ENCODE measurements around the gene GBE1. TPM values are rescaled to one million over a fixed set of nuclear protein-coding genes. Genes with fewer than 3 reads are reported as not detected.
A peak's percentile ranks its signal among the peaks of the same experiment; 100 is the strongest.
"Not testable (repeated sequence)": the region's sequence is repeated elsewhere in the genome, so short reads cannot be mapped to it uniquely, and the experiment has no call there.

GBE1 gene
- 10 to 100 TPM; 59.0 to 82.7 TPM for total RNA-seq
- long read RNA-seq, transcript GBE1-201 (16 exons, 3,461 nt) = major isoform, 293 of 319 reads
- long read RNA-seq, partial matches to known transcripts = 13 of 319 reads
- long read RNA-seq, other reads (novel, unspliced or antisense) = 13 of 319 reads

- intact Hi-C loops (cut with DNase I) = no loop called here
Measured at GRCh38 chr3:81760924-81761903, at the start of gene GBE1. TSS of gene GBE1 (minus strand) at chr3:81761645. CDS start at chr3:81761517, 128 bp downstream.

GRCh38 chr3:81808900-81809299 lies 47.5 kb upstream of the GBE1 start:
- ATAC-seq = no peak
- intact Hi-C loops (cut with DNase I) = no loop called here
- DNase-seq = no peak

More at GRCh38 chr3:81760924-81761903, at the start of gene GBE1:
- DNase-seq (peak; percentile 94), ATAC-seq (peak; percentile 93 to 95)

- intact Hi-C loops (cut with DNase I) = no loop called here
- ATAC-seq = no peak
Measured at GRCh38 chr3:81799403-81799802, 38.0 kb upstream of the GBE1 start.

GRCh38 chr3:81793410-81793809 lies 32.0 kb upstream of the GBE1 start:
- ATAC-seq (no peak), DNase-seq (no peak)
- intact Hi-C loops (cut with DNase I) = no loop called here

More at GRCh38 chr3:81799403-81799802, 38.0 kb upstream of the GBE1 start:
- no peak for DNase-seq

GRCh38 chr3:81790117-81790516 lies 28.7 kb upstream of the GBE1 start:
- DNase-seq (no peak), ATAC-seq (peak; percentile 47 to 64)
- intact Hi-C loops (cut with DNase I) = no loop called here

GRCh38 chr3:81789691-81790090 lies 28.2 kb upstream of the GBE1 start:
- no peak for ATAC-seq
- no peak for DNase-seq
- intact Hi-C loops (cut with DNase I) = no loop called here

- no peak for DNase-seq
- intact Hi-C loops (cut with DNase I) = no loop called here
- peak; percentile 78 for ATAC-seq
Measured at GRCh38 chr3:81788610-81789009, 27.2 kb upstream of the GBE1 start.

GRCh38 chr3:81788044-81788443 lies 26.6 kb upstream of the GBE1 start:
- no peak for ATAC-seq
- no peak for DNase-seq
- intact Hi-C loops (cut with DNase I) = no loop called here

- intact Hi-C loops (cut with DNase I) = no loop called here
- DNase-seq (no peak), ATAC-seq (no peak)
Measured at GRCh38 chr3:81782585-81782984, 21.1 kb upstream of the GBE1 start.

GRCh38 chr3:81778678-81779182 lies 17.3 kb upstream of the GBE1 start:
- intact Hi-C loops (cut with DNase I) = no loop called here
- DNase-seq (no peak), ATAC-seq (no peak)

GRCh38 chr3:81776643-81777042 lies 15.2 kb upstream of the GBE1 start:
- intact Hi-C loops (cut with DNase I) = no loop called here
- DNase-seq = no peak
- ATAC-seq = no peak

- DNase-seq (no peak), ATAC-seq (no peak)
- intact Hi-C loops (cut with DNase I) = no loop called here
Measured at GRCh38 chr3:81770710-81771109, 9.3 kb upstream of the GBE1 start.

- no peak for ATAC-seq
- DNase-seq = no peak
- intact Hi-C loops (cut with DNase I) = no loop called here
Measured at GRCh38 chr3:81769299-81769698, 7.9 kb upstream of the GBE1 start.

- DNase-seq; intact Hi-C loops (cut with DNase I): not testable (repeated sequence)
Measured at GRCh38 chr3:81767250-81767859, 5.9 kb upstream of the GBE1 start.

GRCh38 chr3:81765400-81765799 lies 4.0 kb upstream of the GBE1 start:
- no peak for DNase-seq
- ATAC-seq = no peak
- intact Hi-C loops (cut with DNase I) = no loop called here

More at GRCh38 chr3:81767250-81767859, 5.9 kb upstream of the GBE1 start:
- ATAC-seq = not testable (repeated sequence)

- ATAC-seq (no peak), DNase-seq (no peak)
- intact Hi-C loops (cut with DNase I) = no loop called here
Measured at GRCh38 chr3:81764665-81765064, 3.2 kb upstream of the GBE1 start.

GRCh38 chr3:81764002-81764401 lies 2.6 kb upstream of the GBE1 start:
- ATAC-seq = no peak
- intact Hi-C loops (cut with DNase I) = no loop called here
- DNase-seq = no peak

GRCh38 chr3:81763001-81763400 lies 1.6 kb upstream of the GBE1 start:
- no peak for DNase-seq

GRCh38 chr3:81761904-81762580 lies 597 bp upstream of the GBE1 start:
- ATAC-seq (no peak), DNase-seq (no peak)
- intact Hi-C loops (cut with DNase I) = no loop called here

More at GRCh38 chr3:81763001-81763400, 1.6 kb upstream of the GBE1 start:
- intact Hi-C loops (cut with DNase I) = no loop called here
- no peak for ATAC-seq

All from left cardiac atrium (tissue), 4 donors.